Vagina (tissue), 2 donors: ENCODE results near the gene PRKAR1B.

Source experiments
- POLR2A ChIP-seq, 2 donors: fragments of 450-650 bp; IDR thresholded peaks; one replicate each; pipeline ENCODE4 v1.6.1; 2017; ENCODE audit warnings: antibody characterized with exemption in 2 of 2, mild to moderate bottlenecking in 2 of 2, moderate library complexity in 2 of 2
- POLR2AphosphoS5 ChIP-seq, 2 donors: sonication (generic); formaldehyde crosslinking; IDR thresholded peaks; one replicate each; pipeline ENCODE4 v1.9.0; 2017; ENCODE audit warnings: antibody characterized with exemption in 2 of 2, mild to moderate bottlenecking in 2 of 2, low read depth in 1 of 2; ENCODE audit not compliant: insufficient read depth in 1 of 2
- TF ChIP-seq, protein P1 (sequence below), 3 experiments: fragments of 450-650 bp in 2 of 3; fragments of 200-600 bp in 1 of 3; sonication (generic) in 1 of 3; IDR thresholded peaks; one replicate each; pipeline ENCODE4 v1.5.1; 2017 to 2019; ENCODE audit warnings: antibody characterized with exemption in 3 of 3, mild to moderate bottlenecking in 2 of 3, moderate library complexity in 2 of 3

DNA sequence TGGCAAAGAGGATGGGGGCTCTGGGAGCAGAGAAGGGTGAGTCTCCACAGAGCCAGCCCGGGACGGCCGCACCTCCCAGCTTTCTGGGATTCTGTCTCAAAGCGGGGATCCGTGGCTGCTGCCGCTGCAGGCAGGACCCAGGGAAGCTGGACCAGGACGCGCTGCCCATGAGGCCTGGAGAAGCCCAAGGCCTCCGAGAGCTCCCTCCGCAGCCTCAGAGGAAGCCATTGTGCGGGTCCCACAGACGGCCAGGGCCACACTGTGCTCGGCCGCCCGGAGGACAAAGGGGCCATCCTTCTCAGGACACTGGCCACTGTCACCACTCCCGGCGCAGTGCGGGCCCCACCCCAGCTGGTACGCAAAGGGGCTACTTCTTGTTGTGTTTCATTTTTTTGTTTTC lies 128.2 kb downstream of the PRKAR1B start:
- TF ChIP-seq, protein P1, sequence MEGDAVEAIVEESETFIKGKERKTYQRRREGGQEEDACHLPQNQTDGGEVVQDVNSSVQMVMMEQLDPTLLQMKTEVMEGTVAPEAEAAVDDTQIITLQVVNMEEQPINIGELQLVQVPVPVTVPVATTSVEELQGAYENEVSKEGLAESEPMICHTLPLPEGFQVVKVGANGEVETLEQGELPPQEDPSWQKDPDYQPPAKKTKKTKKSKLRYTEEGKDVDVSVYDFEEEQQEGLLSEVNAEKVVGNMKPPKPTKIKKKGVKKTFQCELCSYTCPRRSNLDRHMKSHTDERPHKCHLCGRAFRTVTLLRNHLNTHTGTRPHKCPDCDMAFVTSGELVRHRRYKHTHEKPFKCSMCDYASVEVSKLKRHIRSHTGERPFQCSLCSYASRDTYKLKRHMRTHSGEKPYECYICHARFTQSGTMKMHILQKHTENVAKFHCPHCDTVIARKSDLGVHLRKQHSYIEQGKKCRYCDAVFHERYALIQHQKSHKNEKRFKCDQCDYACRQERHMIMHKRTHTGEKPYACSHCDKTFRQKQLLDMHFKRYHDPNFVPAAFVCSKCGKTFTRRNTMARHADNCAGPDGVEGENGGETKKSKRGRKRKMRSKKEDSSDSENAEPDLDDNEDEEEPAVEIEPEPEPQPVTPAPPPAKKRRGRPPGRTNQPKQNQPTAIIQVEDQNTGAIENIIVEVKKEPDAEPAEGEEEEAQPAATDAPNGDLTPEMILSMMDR (IDR thresholded peaks at IDR 0.05) = no peak
- no peak for TF ChIP-seq POLR2A (IDR thresholded peaks at IDR 0.05)
- no peak for TF ChIP-seq POLR2AphosphoS5 (IDR thresholded peaks at IDR 0.05; ENCODE audit: insufficient read depth in 1 of 2, low read depth in 1 of 2)
